Colonic mucosa (tissue), 4 donors: Measurements from ENCODE around the gene TM7SF3. TPM values are rescaled to one million over a fixed set of nuclear protein-coding genes. Genes with fewer than 3 reads are reported as not detected.

ENCODE experiments used
- DNase-seq: peaks from one replicate; pipeline ENCODE4 v3.0.0-alpha.2; 2020
- H3K27ac ChIP-seq: fragments of 200-600 bp; one replicate; pipeline ENCODE4 v1.8.0; 2021
- H3K27me3 ChIP-seq: fragments of 200-600 bp; one replicate; pipeline ENCODE4 v1.8.0; 2021
- H3K36me3 ChIP-seq: fragments of 200-600 bp; one replicate; pipeline ENCODE4 v1.8.0; 2021
- H3K4me1 ChIP-seq: fragments of 200-600 bp; one replicate; pipeline ENCODE4 v1.8.0; 2021; ENCODE audit warnings: mild to moderate bottlenecking
- H3K4me3 ChIP-seq: fragments of 200-600 bp; one replicate; pipeline ENCODE4 v1.8.0; 2021
- H3K9ac ChIP-seq, 2 donors: one replicate each; pipeline ENCODE4 v1.7.0; 2013; ENCODE audit warnings: control low read depth in 2 of 2, low read depth in 2 of 2, low read length in 2 of 2
- H3K9me3 ChIP-seq: fragments of 200-600 bp; one replicate; pipeline ENCODE4 v1.8.0; 2021
- CTCF ChIP-seq: fragments of 200-600 bp; IDR thresholded peaks from one replicate; pipeline ENCODE4 v1.8.0; 2022; ENCODE audit warnings: antibody characterized with exemption, mild to moderate bottlenecking
- intact Hi-C: fragments of 100-400 bp; cut with DNase I; formaldehyde crosslinking; loops from one replicate; pipeline ENCODE4 v1.14.1; 2022
- total RNA-seq, 2 donors: library from RNA; stranded (reverse); fragmentation: NEBNext Ultra II Directional in 1 of 2; extraction: Animal tissue kit (Norgen Biotek cat#: 25700) in 1 of 2; gene quantifications; one replicate each; pipeline ENCODE4 v1.2.1, GENCODE V29; 2021
- donor health status: healthy.
- donor health status: DM: no; HTN: no; CAD: no.
- donor health status: DM: no; HTN: no; CAD: no.

TM7SF3 gene
- total RNA-seq, 2 donors from 2014 or later, result 50.0 to 59.1 TPM

GRCh38 chr12:27008081-27008480 lies 6.1 kb downstream of the TM7SF3 start:
- H3K4me3 ChIP-seq, result no peak overlapping the region
- no peak overlapping the region for H3K27ac ChIP-seq
- intact Hi-C loops, result no loop called here
- TF ChIP-seq CTCF, result no peak
- no peaks in the 10 kb centered on the region for H3K4me1 ChIP-seq
- no peak for DNase-seq
- no peaks in the 10 kb centered on the region for H3K27me3 ChIP-seq
- no peaks in the 10 kb centered on the region for H3K36me3 ChIP-seq
- H3K9ac ChIP-seq, result no peak overlapping the region
- H3K9me3 ChIP-seq, result no peaks in the 10 kb centered on the region

GRCh38 chr12:27006797-27007467 lies 7.3 kb downstream of the TM7SF3 start:
- no peak overlapping the region for H3K27ac ChIP-seq
- no peaks in the 10 kb centered on the region for H3K27me3 ChIP-seq
- no peaks in the 10 kb centered on the region for H3K9me3 ChIP-seq
- H3K4me1 ChIP-seq, result no peaks in the 10 kb centered on the region
- DNase-seq, result no peak
- no peak for TF ChIP-seq CTCF
- H3K9ac ChIP-seq, result no peak overlapping the region
- H3K4me3 ChIP-seq, result no peak overlapping the region
- H3K36me3 ChIP-seq, result no peaks in the 10 kb centered on the region
- intact Hi-C loops, result no loop called here

- intact Hi-C loops, result no loop called here
- DNase-seq, result no peak
- no peak for TF ChIP-seq CTCF
- Histone ChIP-seq H3K4me1 (no peaks in the 10 kb centered on the region), H3K9me3 (no peaks in the 10 kb centered on the region), H3K36me3 (no peaks in the 10 kb centered on the region), H3K4me3 (no peak overlapping the region), H3K27ac (no peak overlapping the region), H3K27me3 (no peaks in the 10 kb centered on the region), H3K9ac (no peak overlapping the region)
Observed at GRCh38 chr12:27005495-27005894, 8.7 kb downstream of the TM7SF3 start.

- TF ChIP-seq CTCF, result no peak
- Histone ChIP-seq H3K9ac (no peak overlapping the region), H3K4me1 (no peaks in the 10 kb centered on the region), H3K27me3 (no peaks in the 10 kb centered on the region), H3K4me3 (no peak overlapping the region), H3K27ac (no peak overlapping the region), H3K36me3 (no peaks in the 10 kb centered on the region), H3K9me3 (no peaks in the 10 kb centered on the region)
- intact Hi-C loops, result no loop called here
- no peak for DNase-seq
Observed at GRCh38 chr12:27003421-27004381, 10.5 kb downstream of the TM7SF3 start.

GRCh38 chr12:27002141-27002540 lies 12.0 kb downstream of the TM7SF3 start:
- no peak overlapping the region for H3K4me3 ChIP-seq
- no peaks in the 10 kb centered on the region for H3K27me3 ChIP-seq
- no peak overlapping the region for H3K27ac ChIP-seq
- H3K9ac ChIP-seq, result no peak overlapping the region
- no peaks in the 10 kb centered on the region for H3K36me3 ChIP-seq
- no peak for DNase-seq
- TF ChIP-seq CTCF, result no peak
- no peaks in the 10 kb centered on the region for H3K9me3 ChIP-seq
- intact Hi-C loops, result no loop called here
- H3K4me1 ChIP-seq, result no peaks in the 10 kb centered on the region
